ENCODE data around the gene GPC6.

The GPC6 gene

GRCh38 chr13:93903909-93904308 lies 677.3 kb downstream of the GPC6 start:
- no peaks in the 10 kb centered on the region for H3K36me3 ChIP-seq (replicated peaks; ENCODE audit: insufficient read depth, low read length)
- H3K9me2 ChIP-seq (replicated peaks; ENCODE audit: insufficient read depth, low read length): no peaks in the 10 kb centered on the region
- H3K9ac ChIP-seq (ENCODE audit: low read length): no peak overlapping the region
- H3K79me2 ChIP-seq (ENCODE audit: low read length): no peaks in the 10 kb centered on the region
- no peaks in the 10 kb centered on the region for H3K4me1 ChIP-seq (ENCODE audit: low read length)
- H3K9me3 ChIP-seq (replicated peaks; ENCODE audit: insufficient read depth, low read length): no peaks in the 10 kb centered on the region
- no peak for DNase-seq
- H3K4me3 ChIP-seq (ENCODE audit: low read length): no peak overlapping the region
- no peaks in the 10 kb centered on the region for H4K20me1 ChIP-seq (ENCODE audit: insufficient read depth, low read length)
- H3K27ac ChIP-seq (ENCODE audit: low read length): no peak overlapping the region
- TF ChIP-seq CTCF (IDR thresholded peaks at IDR 0.05; ENCODE audit: low read length) (no peak), EZH2 (optimal IDR thresholded peaks at IDR 0.05; ENCODE audit: low read depth, low read length) (no peak), EZH2phosphoT487 (IDR thresholded peaks at IDR 0.05; ENCODE audit: low read length) (no peak)
- H3K27me3 ChIP-seq (replicated peaks; ENCODE audit: insufficient read depth, low read length): no peaks in the 10 kb centered on the region
- no peak overlapping the region for H3K4me2 ChIP-seq (ENCODE audit: low read depth, low read length)
- no peak overlapping the region for H2AFZ ChIP-seq (ENCODE audit: low read length)
- no peaks in the 10 kb centered on the region for H3F3A ChIP-seq (ENCODE audit: insufficient read depth, low read length)

- Histone ChIP-seq H3K9me2 (replicated peaks; ENCODE audit: insufficient read depth, low read length) (no peaks in the 10 kb centered on the region), H3K79me2 (ENCODE audit: low read length) (no peaks in the 10 kb centered on the region), H4K20me1 (ENCODE audit: insufficient read depth, low read length) (no peaks in the 10 kb centered on the region), H3K9me3 (replicated peaks; ENCODE audit: insufficient read depth, low read length) (no peaks in the 10 kb centered on the region), H3K9ac (ENCODE audit: low read length) (no peak overlapping the region), H3K27ac (ENCODE audit: low read length) (no peak overlapping the region), H3K4me2 (ENCODE audit: low read depth, low read length) (no peak overlapping the region), H3K4me3 (ENCODE audit: low read length) (no peak overlapping the region), H2AFZ (ENCODE audit: low read length) (no peak overlapping the region), H3K27me3 (replicated peaks; ENCODE audit: insufficient read depth, low read length) (no peaks in the 10 kb centered on the region), H3K36me3 (replicated peaks; ENCODE audit: insufficient read depth, low read length) (no peaks in the 10 kb centered on the region), H3K4me1 (ENCODE audit: low read length) (no peaks in the 10 kb centered on the region), H3F3A (ENCODE audit: insufficient read depth, low read length) (no peaks in the 10 kb centered on the region)
- no peak for DNase-seq
- TF ChIP-seq CTCF (IDR thresholded peaks at IDR 0.05; ENCODE audit: low read length): no peak
- TF ChIP-seq EZH2phosphoT487 (IDR thresholded peaks at IDR 0.05; ENCODE audit: low read length): no peak
- TF ChIP-seq EZH2 (optimal IDR thresholded peaks at IDR 0.05; ENCODE audit: low read depth, low read length): no peak
These were observed 688.7 kb downstream of the GPC6 start for GRCh38 chr13:93915269-93915809.

- Histone ChIP-seq H3K27ac (ENCODE audit: low read length) (no peak overlapping the region), H3K4me1 (ENCODE audit: low read length) (no peaks in the 10 kb centered on the region), H3K9ac (ENCODE audit: low read length) (no peak overlapping the region), H3K9me3 (replicated peaks; ENCODE audit: insufficient read depth, low read length) (no peaks in the 10 kb centered on the region), H2AFZ (ENCODE audit: low read length) (no peak overlapping the region), H3K4me3 (ENCODE audit: low read length) (no peak overlapping the region), H3K9me2 (replicated peaks; ENCODE audit: insufficient read depth, low read length) (no peaks in the 10 kb centered on the region), H3K36me3 (replicated peaks; ENCODE audit: insufficient read depth, low read length) (no peaks in the 10 kb centered on the region), H3F3A (ENCODE audit: insufficient read depth, low read length) (no peaks in the 10 kb centered on the region), H4K20me1 (ENCODE audit: insufficient read depth, low read length) (no peaks in the 10 kb centered on the region), H3K4me2 (ENCODE audit: low read depth, low read length) (no peak overlapping the region), H3K27me3 (replicated peaks; ENCODE audit: insufficient read depth, low read length) (no peaks in the 10 kb centered on the region), H3K79me2 (ENCODE audit: low read length) (no peaks in the 10 kb centered on the region)
- no peak for DNase-seq
- TF ChIP-seq CTCF (IDR thresholded peaks at IDR 0.05; ENCODE audit: low read length) (no peak), EZH2 (optimal IDR thresholded peaks at IDR 0.05; ENCODE audit: low read depth, low read length) (no peak), EZH2phosphoT487 (IDR thresholded peaks at IDR 0.05; ENCODE audit: low read length) (no peak)
These were observed 695.7 kb downstream of the GPC6 start for GRCh38 chr13:93922063-93922855.
